ENCODE measurements around the gene SPIRE2.

Gene SPIRE2

DNA sequence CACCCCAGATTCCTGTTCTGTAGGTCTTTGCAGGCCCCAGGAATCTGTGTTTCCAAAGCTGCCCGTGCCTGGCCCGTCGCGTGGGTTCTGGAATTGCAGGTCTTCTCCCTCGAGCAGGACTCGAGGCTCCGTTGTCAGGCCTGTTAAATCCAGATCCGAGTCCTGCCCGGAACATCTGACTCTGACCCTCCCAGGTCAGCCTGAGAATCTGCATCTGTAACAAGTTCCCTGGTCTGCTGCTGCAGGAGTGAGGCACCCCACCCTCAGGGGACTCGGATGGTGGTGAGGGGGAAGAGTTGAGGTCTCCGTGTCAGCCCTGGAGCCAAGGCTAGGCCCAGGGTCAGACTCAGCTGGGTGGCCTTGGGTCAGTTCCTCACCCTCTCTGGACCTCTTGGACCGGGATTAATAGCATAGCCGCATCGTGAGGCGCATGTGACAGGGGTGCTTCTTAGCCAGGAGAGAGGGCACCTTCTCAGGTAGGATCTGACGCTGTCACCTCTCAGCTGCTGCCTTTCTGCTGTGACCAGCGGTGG lies 8.8 kb downstream of the SPIRE2 start:
- Histone ChIP-seq H3K9me3 (ENCODE audit: control insufficient read depth in 2 of 2, low read length in 2 of 2) (no peaks in the 10 kb centered on the region), H3K27ac (ENCODE audit: low read depth in 2 of 2, low read length in 2 of 2) (peak overlapping the region; percentile 87 to 88), H3K9ac (ENCODE audit: low read depth in 1 of 2, low read length in 2 of 2) (peak overlapping the region; percentile 61 to 72), H3K4me3 (ENCODE audit: low read length in 2 of 2) (peak overlapping the region; percentile 61 to 63), H3K4me1 (ENCODE audit: control insufficient read depth in 2 of 2, insufficient read depth in 2 of 2, low read length in 2 of 2) (peaks cover 44 to 45% of the 10 kb centered on the region in 2 donors), H3K36me3 (ENCODE audit: control insufficient read depth in 2 of 2, insufficient read depth in 2 of 2, low read length in 2 of 2) (peaks cover 13 to 14% of the 10 kb centered on the region in 2 donors), H3K27me3 (ENCODE audit: control insufficient read depth in 2 of 2, insufficient read depth in 2 of 2, low read length in 2 of 2) (no peaks in the 10 kb centered on the region)

DNA sequence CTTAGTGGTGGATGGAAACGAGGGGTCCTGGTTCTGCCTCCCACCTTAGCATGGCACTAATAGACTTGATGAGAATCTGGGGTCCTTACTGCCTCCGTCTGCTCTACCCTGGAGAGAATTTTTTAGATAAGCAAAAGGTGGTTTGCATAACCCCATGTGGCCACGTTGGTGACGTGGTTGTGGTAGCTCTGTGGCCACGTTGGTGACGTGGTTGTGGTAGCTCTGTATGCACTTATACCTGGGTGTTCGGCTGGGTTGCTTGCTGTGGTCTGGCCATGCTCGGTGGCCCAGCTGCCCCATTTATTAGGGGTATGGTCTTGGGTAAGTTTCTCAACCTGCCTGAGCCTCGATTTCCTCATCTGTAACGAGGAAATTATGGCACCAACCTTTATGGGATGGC lies 13.0 kb downstream of the SPIRE2 start:
- Histone ChIP-seq H3K9me3 (ENCODE audit: control insufficient read depth in 2 of 2, low read length in 2 of 2) (no peaks in the 10 kb centered on the region), H3K9ac (ENCODE audit: low read depth in 1 of 2, low read length in 2 of 2) (no peak overlapping the region), H3K4me1 (ENCODE audit: control insufficient read depth in 2 of 2, insufficient read depth in 2 of 2, low read length in 2 of 2) (peaks cover 20 to 28% of the 10 kb centered on the region in 2 donors), H3K27ac (ENCODE audit: low read depth in 2 of 2, low read length in 2 of 2) (no peak overlapping the region), H3K36me3 (ENCODE audit: control insufficient read depth in 2 of 2, insufficient read depth in 2 of 2, low read length in 2 of 2) (peaks cover 0 to 1% of the 10 kb centered on the region in 2 donors), H3K27me3 (ENCODE audit: control insufficient read depth in 2 of 2, insufficient read depth in 2 of 2, low read length in 2 of 2) (no peaks in the 10 kb centered on the region), H3K4me3 (ENCODE audit: low read length in 2 of 2) (no peak overlapping the region)

GRCh38 chr16:89842471-89843408 lies 14.5 kb downstream of the SPIRE2 start:
- Histone ChIP-seq H3K9me3 (ENCODE audit: control insufficient read depth in 2 of 2, low read length in 2 of 2) (no peaks in the 10 kb centered on the region), H3K27ac (ENCODE audit: low read depth in 2 of 2, low read length in 2 of 2) (no peak overlapping the region)

GRCh38 chr16:89843409-89844350 lies 15.4 kb downstream of the SPIRE2 start:
- Histone ChIP-seq H3K36me3 (ENCODE audit: control insufficient read depth in 2 of 2, insufficient read depth in 2 of 2, low read length in 2 of 2) (no peaks in the 10 kb centered on the region), H3K27ac (ENCODE audit: low read depth in 2 of 2, low read length in 2 of 2) (no peak overlapping the region), H3K4me1 (ENCODE audit: control insufficient read depth in 2 of 2, insufficient read depth in 2 of 2, low read length in 2 of 2) (peaks cover 17 to 19% of the 10 kb centered on the region in 2 donors), H3K27me3 (ENCODE audit: control insufficient read depth in 2 of 2, insufficient read depth in 2 of 2, low read length in 2 of 2) (no peaks in the 10 kb centered on the region), H3K9me3 (ENCODE audit: control insufficient read depth in 2 of 2, low read length in 2 of 2) (no peaks in the 10 kb centered on the region), H3K4me3 (ENCODE audit: low read length in 2 of 2) (no peak overlapping the region), H3K9ac (ENCODE audit: low read depth in 1 of 2, low read length in 2 of 2) (no peak overlapping the region)

More at GRCh38 chr16:89842471-89843408, 14.5 kb downstream of the SPIRE2 start:
- H3K4me3 ChIP-seq (ENCODE audit: low read length in 2 of 2), result no peak overlapping the region
- H3K9ac ChIP-seq (ENCODE audit: low read depth in 1 of 2, low read length in 2 of 2), result no peak overlapping the region
- no peaks in the 10 kb centered on the region for H3K36me3 ChIP-seq (ENCODE audit: control insufficient read depth in 2 of 2, insufficient read depth in 2 of 2, low read length in 2 of 2)
- no peaks in the 10 kb centered on the region for H3K27me3 ChIP-seq (ENCODE audit: control insufficient read depth in 2 of 2, insufficient read depth in 2 of 2, low read length in 2 of 2)
- H3K4me1 ChIP-seq (ENCODE audit: control insufficient read depth in 2 of 2, insufficient read depth in 2 of 2, low read length in 2 of 2), result peaks cover 21 to 22% of the 10 kb centered on the region in 2 donors

DNA sequence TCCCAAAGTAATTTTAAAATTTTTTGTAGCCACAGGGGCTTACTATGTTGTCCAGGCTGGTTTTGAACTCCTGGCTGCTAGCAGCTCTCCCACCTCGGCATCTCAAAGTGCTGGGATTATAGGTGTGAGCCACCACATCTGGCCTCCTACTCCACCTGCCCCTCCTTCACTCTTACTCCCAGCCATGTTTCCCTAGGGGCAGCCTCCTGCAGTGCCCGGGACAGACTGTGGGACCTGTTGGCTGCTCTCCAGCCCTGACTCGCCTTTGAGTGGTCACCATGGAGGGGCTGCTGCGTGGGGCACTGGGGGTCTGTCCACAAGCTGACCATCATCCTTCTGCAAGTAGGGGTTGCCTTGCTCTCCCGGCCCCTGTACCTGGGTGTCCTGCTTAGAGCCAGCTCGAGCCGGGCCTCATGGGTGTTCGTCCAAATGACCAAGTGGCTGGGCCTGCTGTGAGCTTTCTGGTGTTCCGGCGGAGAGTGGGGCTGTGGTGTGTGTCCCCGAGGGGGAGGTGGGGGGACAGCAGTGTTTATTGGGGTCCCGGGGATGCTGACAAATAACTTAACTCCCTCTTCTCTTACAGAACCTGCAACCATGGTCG lies 16.6 kb downstream of the SPIRE2 start:
- H3K36me3 ChIP-seq (ENCODE audit: control insufficient read depth in 2 of 2, insufficient read depth in 2 of 2, low read length in 2 of 2), result peaks cover 0 to 4% of the 10 kb centered on the region in 2 donors
- no peaks in the 10 kb centered on the region for H3K9me3 ChIP-seq (ENCODE audit: control insufficient read depth in 2 of 2, low read length in 2 of 2)
- no peaks in the 10 kb centered on the region for H3K27me3 ChIP-seq (ENCODE audit: control insufficient read depth in 2 of 2, insufficient read depth in 2 of 2, low read length in 2 of 2)
- no peak overlapping the region for H3K4me3 ChIP-seq (ENCODE audit: low read length in 2 of 2)
- H3K9ac ChIP-seq (ENCODE audit: low read depth in 1 of 2, low read length in 2 of 2), result no peak overlapping the region
- H3K4me1 ChIP-seq (ENCODE audit: control insufficient read depth in 2 of 2, insufficient read depth in 2 of 2, low read length in 2 of 2), result peaks cover 16 to 17% of the 10 kb centered on the region in 2 donors
- no peak overlapping the region for H3K27ac ChIP-seq (ENCODE audit: low read depth in 2 of 2, low read length in 2 of 2)

DNA sequence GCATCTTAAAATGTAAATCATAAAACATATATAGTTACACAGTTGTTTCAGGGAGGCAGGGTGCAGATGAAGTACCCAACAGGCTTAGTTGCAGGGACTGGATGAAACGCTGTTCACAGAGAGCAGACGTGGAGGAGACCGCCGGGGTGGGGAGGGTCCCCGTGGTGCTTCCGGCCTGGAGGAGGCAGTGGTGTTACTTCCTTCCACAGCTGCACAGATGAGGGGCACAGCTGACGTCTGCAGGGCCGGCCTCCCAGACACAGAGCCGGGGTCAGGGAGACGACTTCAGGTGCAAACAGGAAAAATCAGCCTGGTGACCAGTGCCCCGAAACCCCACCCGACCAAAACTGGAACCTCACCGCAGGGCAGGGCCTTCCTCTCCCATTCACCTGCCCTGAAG lies 17.1 kb downstream of the SPIRE2 start:
- Histone ChIP-seq H3K36me3 (ENCODE audit: control insufficient read depth in 2 of 2, insufficient read depth in 2 of 2, low read length in 2 of 2) (peaks cover 0 to 4% of the 10 kb centered on the region in 2 donors), H3K9me3 (ENCODE audit: control insufficient read depth in 2 of 2, low read length in 2 of 2) (no peaks in the 10 kb centered on the region), H3K9ac (ENCODE audit: low read depth in 1 of 2, low read length in 2 of 2) (no peak overlapping the region), H3K4me3 (ENCODE audit: low read length in 2 of 2) (no peak overlapping the region), H3K27ac (ENCODE audit: low read depth in 2 of 2, low read length in 2 of 2) (no peak overlapping the region), H3K4me1 (ENCODE audit: control insufficient read depth in 2 of 2, insufficient read depth in 2 of 2, low read length in 2 of 2) (peaks cover 16 to 17% of the 10 kb centered on the region in 2 donors), H3K27me3 (ENCODE audit: control insufficient read depth in 2 of 2, insufficient read depth in 2 of 2, low read length in 2 of 2) (no peaks in the 10 kb centered on the region)

GRCh38 chr16:89847051-89847939 lies 19.0 kb downstream of the SPIRE2 start:
- Histone ChIP-seq H3K27ac (ENCODE audit: low read depth in 2 of 2, low read length in 2 of 2) (peak overlapping the region; percentile 85 to 87), H3K4me3 (ENCODE audit: low read length in 2 of 2) (peak overlapping the region in 1 of 2 donors; percentile 31), H3K36me3 (ENCODE audit: control insufficient read depth in 2 of 2, insufficient read depth in 2 of 2, low read length in 2 of 2) (peaks cover 0 to 4% of the 10 kb centered on the region in 2 donors), H3K4me1 (ENCODE audit: control insufficient read depth in 2 of 2, insufficient read depth in 2 of 2, low read length in 2 of 2) (peaks cover 16 to 17% of the 10 kb centered on the region in 2 donors), H3K27me3 (ENCODE audit: control insufficient read depth in 2 of 2, insufficient read depth in 2 of 2, low read length in 2 of 2) (no peaks in the 10 kb centered on the region), H3K9me3 (ENCODE audit: control insufficient read depth in 2 of 2, low read length in 2 of 2) (no peaks in the 10 kb centered on the region), H3K9ac (ENCODE audit: low read depth in 1 of 2, low read length in 2 of 2) (peak overlapping the region; percentile 56 to 75)

DNA sequence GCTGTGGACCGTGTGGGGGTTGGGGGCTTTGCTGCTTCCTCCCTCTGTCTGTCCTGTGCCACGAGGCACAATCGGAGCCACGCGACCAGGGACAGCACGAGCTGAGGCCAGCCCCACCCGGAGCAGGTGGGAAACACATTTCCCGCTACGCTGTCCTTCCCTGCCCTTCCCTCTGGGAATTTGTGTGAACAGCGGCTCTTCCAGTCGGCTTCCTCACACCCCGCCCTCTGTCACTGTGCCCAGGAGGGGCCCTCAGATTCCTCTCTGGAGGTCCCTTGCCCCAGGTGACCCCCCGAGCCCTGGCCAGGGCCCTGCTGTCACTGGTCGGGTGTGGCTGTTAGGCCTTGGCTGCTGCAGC lies 19.6 kb downstream of the SPIRE2 start:
- H3K36me3 ChIP-seq (ENCODE audit: control insufficient read depth in 2 of 2, insufficient read depth in 2 of 2, low read length in 2 of 2), result peaks cover 0 to 4% of the 10 kb centered on the region in 2 donors
- peaks cover 16 to 19% of the 10 kb centered on the region in 2 donors for H3K4me1 ChIP-seq (ENCODE audit: control insufficient read depth in 2 of 2, insufficient read depth in 2 of 2, low read length in 2 of 2)
- H3K27me3 ChIP-seq (ENCODE audit: control insufficient read depth in 2 of 2, insufficient read depth in 2 of 2, low read length in 2 of 2), result no peaks in the 10 kb centered on the region
- H3K9ac ChIP-seq (ENCODE audit: low read depth in 1 of 2, low read length in 2 of 2), result peak overlapping the region; percentile 56 to 75
- H3K27ac ChIP-seq (ENCODE audit: low read depth in 2 of 2, low read length in 2 of 2), result peak overlapping the region; percentile 85 to 87
- H3K9me3 ChIP-seq (ENCODE audit: control insufficient read depth in 2 of 2, low read length in 2 of 2), result no peaks in the 10 kb centered on the region
- peak overlapping the region in 1 of 2 donors; percentile 31 for H3K4me3 ChIP-seq (ENCODE audit: low read length in 2 of 2)

DNA sequence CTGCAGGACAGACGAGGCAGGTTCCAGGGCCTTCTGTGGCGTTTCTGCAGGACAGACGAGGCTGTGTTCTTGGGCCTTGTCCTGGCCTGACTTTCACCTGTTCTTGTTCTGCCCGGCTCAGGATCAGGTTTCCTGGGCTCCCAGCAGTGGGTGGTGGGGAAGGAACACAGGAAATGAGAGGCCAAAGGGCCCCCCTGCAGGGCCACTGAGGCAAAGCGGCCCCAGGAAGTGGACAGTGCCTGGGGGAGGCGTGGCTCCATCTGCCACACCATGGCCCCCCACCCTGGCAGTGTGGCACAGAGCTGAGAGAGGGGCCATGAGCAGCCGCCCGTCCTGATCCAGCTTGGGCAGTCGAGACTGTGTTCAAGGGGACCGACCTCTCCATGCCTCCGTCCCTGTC lies 20.7 kb downstream of the SPIRE2 start:
- Histone ChIP-seq H3K4me1 (ENCODE audit: control insufficient read depth in 2 of 2, insufficient read depth in 2 of 2, low read length in 2 of 2) (peaks cover 24 to 29% of the 10 kb centered on the region in 2 donors), H3K9ac (ENCODE audit: low read depth in 1 of 2, low read length in 2 of 2) (no peak overlapping the region), H3K4me3 (ENCODE audit: low read length in 2 of 2) (no peak overlapping the region), H3K9me3 (ENCODE audit: control insufficient read depth in 2 of 2, low read length in 2 of 2) (no peaks in the 10 kb centered on the region), H3K27ac (ENCODE audit: low read depth in 2 of 2, low read length in 2 of 2) (no peak overlapping the region), H3K27me3 (ENCODE audit: control insufficient read depth in 2 of 2, insufficient read depth in 2 of 2, low read length in 2 of 2) (no peaks in the 10 kb centered on the region), H3K36me3 (ENCODE audit: control insufficient read depth in 2 of 2, insufficient read depth in 2 of 2, low read length in 2 of 2) (peaks cover 1 to 4% of the 10 kb centered on the region in 2 donors)
